GM21390 (cell line): Measurements from ENCODE around the gene TIE1.
"Not testable (repeated sequence)": the region's sequence is repeated elsewhere in the genome, so short reads cannot be mapped to it uniquely, and the experiment has no call there.

ENCODE experiments used
- ATAC-seq: cut with Tn5 transposase; IDR thresholded peaks from one replicate; pipeline ENCODE4 v1.9.1; 2021; ENCODE audit not compliant: unreplicated experiment

The TIE1 gene

DNA sequence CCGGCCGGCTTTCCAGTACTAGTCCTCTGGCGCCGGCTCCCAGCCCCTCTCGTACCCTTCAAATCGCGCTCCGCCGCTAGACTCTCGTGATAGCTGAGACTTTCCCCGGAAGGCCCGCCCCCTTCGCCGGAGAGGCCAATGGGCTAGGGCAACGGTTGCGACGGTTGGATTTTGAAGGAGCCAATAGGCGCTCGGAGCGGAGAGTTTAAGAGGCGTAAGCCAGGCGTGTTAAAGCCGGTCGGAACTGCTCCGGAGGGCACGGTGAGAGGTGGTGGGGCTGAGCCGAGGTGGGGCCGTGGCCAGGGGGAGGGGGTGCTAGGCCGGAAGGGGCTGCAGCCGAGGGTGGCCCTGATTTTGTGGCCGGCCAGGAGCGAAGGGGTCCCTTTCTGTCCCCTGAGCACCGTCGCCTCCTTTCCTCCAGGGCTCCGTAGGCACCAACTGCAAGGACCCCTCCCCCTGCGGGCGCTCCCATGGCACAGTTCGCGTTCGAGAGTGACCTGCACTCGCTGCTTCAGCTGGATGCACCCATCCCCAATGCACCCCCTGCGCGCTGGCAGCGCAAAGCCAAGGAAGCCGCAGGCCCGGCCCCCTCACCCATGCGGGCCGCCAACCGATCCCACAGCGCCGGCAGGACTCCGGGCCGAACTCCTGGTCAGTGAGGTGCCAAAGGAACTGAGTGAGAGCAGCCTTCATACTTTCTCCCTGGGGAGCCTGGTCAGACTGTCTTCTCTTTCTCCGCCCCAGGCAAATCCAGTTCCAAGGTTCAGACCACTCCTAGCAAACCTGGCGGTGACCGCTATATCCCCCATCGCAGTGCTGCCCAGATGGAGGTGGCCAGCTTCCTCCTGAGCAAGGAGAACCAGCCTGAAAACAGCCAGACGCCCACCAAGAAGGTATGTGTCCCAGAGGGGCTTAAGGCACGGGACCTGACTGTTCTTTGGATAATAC, 58.2 kb downstream of the TIE1 start, which contains the start of gene CDC20:
CDC20 (plus strand) TSS at position 236 of the 948 bp plus-strand sequence; CDS start at position 471, 235 bp downstream.
- ATAC-seq: peak; percentile 94

- no peak for ATAC-seq
Measured at GRCh38 chr1:43359696-43360095, 58.9 kb downstream of the TIE1 start.

- no peak for ATAC-seq
Measured at GRCh38 chr1:43360616-43361015, 59.8 kb downstream of the TIE1 start.

DNA sequence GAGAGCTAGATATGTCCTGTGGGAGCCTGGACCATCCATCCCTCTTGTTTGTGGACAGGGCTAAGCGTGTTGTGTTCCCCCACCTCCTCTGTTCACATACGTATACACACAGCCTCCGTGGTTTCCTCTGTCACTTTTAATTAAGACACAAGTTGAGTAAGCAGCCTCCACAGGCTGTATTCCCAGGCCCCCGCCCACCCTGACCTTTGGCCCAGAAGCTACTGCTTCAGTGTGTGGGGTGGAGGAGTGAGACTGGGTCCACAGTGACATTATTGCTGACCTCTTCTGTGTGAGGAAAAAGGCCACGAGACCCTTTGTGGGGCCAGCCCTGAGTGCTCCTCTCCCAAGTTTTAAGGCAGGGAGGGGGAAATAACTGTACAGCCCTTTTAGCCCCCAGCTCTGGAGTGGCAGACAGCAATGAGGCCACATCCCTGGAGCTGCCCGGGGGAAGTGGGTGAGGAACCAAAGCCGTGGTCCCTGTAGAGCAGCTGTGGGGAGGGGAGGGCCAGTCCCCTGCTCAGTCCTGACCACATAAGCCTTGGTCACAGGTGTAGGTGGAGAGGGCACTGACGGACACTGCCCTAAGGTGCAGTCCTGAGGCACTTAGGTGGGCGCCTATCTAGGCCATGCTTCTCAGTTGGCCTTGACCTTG, 62.6 kb downstream of the TIE1 start:
- ATAC-seq: no peak

DNA sequence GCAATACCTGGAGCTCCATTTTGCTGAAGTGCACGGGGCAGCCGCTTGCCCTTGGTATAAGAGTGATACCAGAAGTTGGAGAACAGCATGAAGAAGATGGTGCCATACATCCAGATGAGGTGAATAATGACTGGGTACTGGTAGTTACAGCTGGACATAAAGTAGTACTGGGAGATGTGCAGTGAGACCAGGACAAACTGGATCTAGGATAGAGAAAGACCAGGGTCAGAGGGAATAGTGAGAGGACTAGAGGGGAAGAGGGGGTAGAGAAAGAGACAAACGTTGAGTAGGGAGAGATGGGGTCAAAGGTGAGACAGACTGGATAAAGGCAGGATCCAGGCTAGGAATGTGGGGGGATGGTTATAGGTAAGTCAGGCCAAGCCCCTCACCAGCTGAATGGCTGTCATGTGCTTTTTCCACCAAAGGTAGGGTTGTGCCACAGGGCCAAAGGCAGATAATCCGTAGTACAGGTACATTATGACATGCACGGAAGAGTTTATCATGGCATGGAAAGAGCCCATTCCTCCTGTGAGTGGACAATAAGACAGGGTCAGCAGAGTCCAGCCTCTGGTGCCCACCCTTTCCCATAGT, 63.2 kb downstream of the TIE1 start:
- ATAC-seq: no peak

- no peak for ATAC-seq
Measured at GRCh38 chr1:43365678-43366077, 64.9 kb downstream of the TIE1 start.

GRCh38 chr1:43366179-43366578, 65.4 kb downstream of the TIE1 start:
- no peak for ATAC-seq

DNA sequence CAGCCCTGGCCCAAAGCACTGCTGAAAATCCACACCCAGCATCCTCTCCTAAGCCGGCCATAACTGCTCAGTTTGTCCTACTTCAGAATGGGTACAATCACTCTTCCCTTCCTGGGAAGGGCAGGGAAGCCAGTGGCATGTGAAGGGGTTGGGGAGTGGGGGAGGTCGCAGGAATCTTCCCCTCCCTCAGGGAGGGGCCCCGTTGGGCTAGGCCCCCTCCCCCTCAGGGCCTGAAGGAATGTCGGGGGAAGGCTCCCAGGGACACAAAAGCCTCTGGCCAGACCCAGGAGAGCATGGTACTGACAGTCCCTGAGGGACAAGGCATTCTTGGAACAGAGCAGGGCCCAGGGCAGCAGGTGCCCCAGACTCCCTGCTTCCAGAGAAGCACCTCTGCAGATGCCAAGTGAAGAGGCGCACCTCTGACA, 65.8 kb downstream of the TIE1 start:
- ATAC-seq: no peak

DNA sequence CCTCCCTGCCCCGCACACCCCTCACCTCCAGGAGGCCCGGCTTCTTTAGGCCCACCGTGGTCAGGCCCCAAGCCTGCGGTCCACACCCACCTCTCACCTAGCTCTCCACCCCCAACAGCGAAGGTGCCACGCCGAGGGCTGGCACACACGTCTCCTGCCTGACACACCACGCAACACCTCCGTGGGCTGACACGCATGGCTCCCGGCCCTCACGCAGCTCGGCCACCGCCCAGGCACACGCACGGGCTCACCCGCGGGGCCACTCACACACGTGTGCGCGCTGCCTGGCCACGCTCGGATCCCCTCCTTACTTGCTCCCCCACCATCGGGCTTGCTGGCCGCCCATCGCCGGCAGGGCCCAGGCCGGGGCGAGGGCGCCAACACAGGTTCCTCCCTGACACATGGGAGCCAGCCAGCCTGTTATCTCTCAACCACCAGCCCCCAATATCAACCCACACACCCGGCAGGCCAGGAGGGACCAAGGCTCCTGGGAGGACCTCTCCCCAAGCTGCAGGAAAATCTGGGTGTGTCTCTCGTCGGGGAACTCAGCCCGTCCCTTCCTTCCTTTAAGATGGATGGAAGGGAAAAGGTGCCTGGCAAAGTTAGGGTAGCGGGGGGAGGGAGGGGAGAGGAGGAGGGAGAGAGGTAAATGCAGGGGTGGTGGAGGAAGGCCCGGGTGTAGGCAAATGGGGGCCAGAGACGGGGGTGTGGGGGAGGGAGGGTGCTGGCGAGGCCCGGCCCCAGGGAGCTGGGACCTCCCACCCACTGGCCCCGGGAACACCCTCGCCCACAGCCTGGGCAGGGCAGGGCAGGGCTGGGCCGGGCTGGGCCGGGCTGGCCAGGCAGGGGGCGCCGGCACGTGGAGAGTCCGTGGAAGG, 66.5 kb downstream of the TIE1 start:
- ATAC-seq: peak; percentile 37

- peak; percentile 77 for ATAC-seq
Measured at GRCh38 chr1:43367904-43368645, 67.3 kb downstream of the TIE1 start, which contains the start of gene ELOVL1. ELOVL1 (minus strand) TSS chr1:43368011; CDS start chr1:43365609, 2,402 bp downstream.

DNA sequence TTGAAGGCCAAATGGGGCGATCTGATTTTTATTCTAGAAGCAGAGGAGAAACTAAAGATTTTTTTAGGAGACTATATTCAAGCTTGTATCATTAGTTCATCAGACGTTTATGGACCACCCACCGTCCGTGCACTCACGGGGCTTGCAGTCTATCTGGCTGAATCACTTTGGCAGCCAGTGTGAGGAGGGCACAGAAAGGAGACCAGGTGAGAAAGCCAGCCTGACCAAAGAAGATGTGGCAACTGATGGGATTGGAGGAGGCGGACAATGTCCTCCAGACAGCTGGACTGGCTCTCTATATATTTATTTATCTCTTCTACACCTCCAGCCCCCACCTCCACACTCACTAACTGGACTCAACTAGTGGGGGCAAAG, 67.9 kb downstream of the TIE1 start:
- ATAC-seq: no peak

DNA sequence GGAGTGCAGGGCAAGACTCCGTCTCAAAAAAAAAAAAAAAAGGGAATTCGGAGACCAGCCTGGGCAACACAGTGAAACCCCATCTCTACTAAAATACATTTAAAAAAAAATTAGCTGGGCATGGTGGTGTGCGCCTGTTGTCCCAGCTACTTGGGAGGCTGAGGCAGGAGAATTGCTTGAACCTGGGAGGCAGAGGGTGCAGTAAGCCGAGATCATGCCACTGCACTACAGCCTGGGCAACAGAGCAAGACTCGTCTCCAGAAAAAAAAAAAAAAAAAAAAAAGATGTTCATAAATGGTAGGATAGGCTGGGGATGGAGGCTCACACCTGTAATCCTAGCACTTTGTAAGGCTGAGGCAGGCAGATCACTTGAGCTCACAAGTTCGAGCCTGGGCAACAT, 69.0 kb downstream of the TIE1 start:
- not testable (repeated sequence) for ATAC-seq

DNA sequence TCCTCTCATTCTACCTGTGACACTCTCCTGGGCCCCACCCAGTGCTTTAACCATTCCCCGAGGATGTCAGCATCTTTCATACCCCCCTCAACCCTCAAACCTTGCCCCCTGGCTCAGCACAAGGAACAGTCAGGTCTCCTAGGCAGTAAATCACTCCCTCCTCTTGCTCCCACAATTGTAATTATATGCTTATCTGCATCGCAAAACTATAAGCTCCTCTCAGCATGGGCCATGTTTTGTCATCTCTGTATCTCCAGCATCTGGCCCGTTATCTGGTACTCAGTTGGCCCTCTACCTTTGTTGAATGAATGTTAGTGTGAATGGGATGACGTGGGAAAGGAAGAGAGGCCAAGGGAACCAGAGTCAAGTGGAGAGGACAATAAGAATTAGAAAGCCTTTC, 69.8 kb downstream of the TIE1 start:
- ATAC-seq: no peak

- ATAC-seq: no peak
Measured at GRCh38 chr1:43372172-43372571, 71.4 kb downstream of the TIE1 start.
